ENCODE measurements around the gene FNBP1. TPM values are rescaled to one million over a fixed set of nuclear protein-coding genes. Genes with fewer than 3 reads are reported as not detected.

The FNBP1 gene
- total RNA-seq, 1 experiment from 2014 or later: 53.6 TPM

GRCh38 chr9:129933185-129934040, 109.6 kb downstream of the FNBP1 start:
- no peak overlapping the region for H3K27ac ChIP-seq (ENCODE audit: low read length)
- H3K4me1 ChIP-seq (ENCODE audit: control insufficient read depth, insufficient read depth, low read length): no peaks in the 10 kb centered on the region
- DNase-seq (ENCODE audit: low read depth, low spot score): no peak
- TF ChIP-seq SIN3A (IDR thresholded peaks at IDR 0.05; ENCODE audit: borderline replicate concordance, insufficient read depth, low read depth, low read length) (no peak), REST (IDR thresholded peaks at IDR 0.05; ENCODE audit: insufficient read depth in 1 of 2, low read depth in 2 of 2, low read length in 1 of 2) (no peak), TCF7L2 (IDR thresholded peaks at IDR 0.05; ENCODE audit: low read depth, low read length) (no peak), POLR2AphosphoS5 (IDR thresholded peaks at IDR 0.05; ENCODE audit: low read depth, low read length) (no peak)
- TF ChIP-seq, protein P1, sequence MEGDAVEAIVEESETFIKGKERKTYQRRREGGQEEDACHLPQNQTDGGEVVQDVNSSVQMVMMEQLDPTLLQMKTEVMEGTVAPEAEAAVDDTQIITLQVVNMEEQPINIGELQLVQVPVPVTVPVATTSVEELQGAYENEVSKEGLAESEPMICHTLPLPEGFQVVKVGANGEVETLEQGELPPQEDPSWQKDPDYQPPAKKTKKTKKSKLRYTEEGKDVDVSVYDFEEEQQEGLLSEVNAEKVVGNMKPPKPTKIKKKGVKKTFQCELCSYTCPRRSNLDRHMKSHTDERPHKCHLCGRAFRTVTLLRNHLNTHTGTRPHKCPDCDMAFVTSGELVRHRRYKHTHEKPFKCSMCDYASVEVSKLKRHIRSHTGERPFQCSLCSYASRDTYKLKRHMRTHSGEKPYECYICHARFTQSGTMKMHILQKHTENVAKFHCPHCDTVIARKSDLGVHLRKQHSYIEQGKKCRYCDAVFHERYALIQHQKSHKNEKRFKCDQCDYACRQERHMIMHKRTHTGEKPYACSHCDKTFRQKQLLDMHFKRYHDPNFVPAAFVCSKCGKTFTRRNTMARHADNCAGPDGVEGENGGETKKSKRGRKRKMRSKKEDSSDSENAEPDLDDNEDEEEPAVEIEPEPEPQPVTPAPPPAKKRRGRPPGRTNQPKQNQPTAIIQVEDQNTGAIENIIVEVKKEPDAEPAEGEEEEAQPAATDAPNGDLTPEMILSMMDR (IDR thresholded peaks at IDR 0.05): no peak
- CTCF ChIA-PET: interaction anchor here (0.5 kb wide), 1 partner anchor 124 kb away, joined by 3 read pairs; no protein-coding TSS in a partner anchor
- no peak for ATAC-seq
- BruUV-seq (replicated peaks): no TSS peak
- in situ Hi-C loops (cut with HindIII; ENCODE audit: low pct_unique_long_range_greater_than_20kb, low sequenced_read_pairs): no loop called here
- no peaks in the 10 kb centered on the region for H3K27me3 ChIP-seq (ENCODE audit: control insufficient read depth, insufficient read depth, low read length)
- intact Hi-C loops (cut with micrococcal nuclease; ENCODE audit: unreplicated experiment): no loop called here
- H3K9me3 ChIP-seq (ENCODE audit: control insufficient read depth, insufficient read depth, low read depth, low read length): no peaks in the 10 kb centered on the region
- H3K36me3 ChIP-seq (ENCODE audit: control insufficient read depth, insufficient read depth, low read length): no peaks in the 10 kb centered on the region; the same call in 1 of the 2 replicates
- no peak overlapping the region for H3K4me3 ChIP-seq (ENCODE audit: low read depth in 2 of 2, low read length in 2 of 2)
- POLR2A ChIA-PET: interaction anchor here (0.6 kb wide), 1 partner anchor 120 kb away, joined by 3 read pairs; the partner anchor contains the start of gene GPR107

GRCh38 chr9:129932303-129933151, 110.5 kb downstream of the FNBP1 start:
- intact Hi-C loops (cut with micrococcal nuclease; ENCODE audit: unreplicated experiment): no loop called here
- no TSS peak for BruUV-seq (replicated peaks)
- Histone ChIP-seq H3K4me1 (ENCODE audit: control insufficient read depth, insufficient read depth, low read length) (no peaks in the 10 kb centered on the region), H3K9me3 (ENCODE audit: control insufficient read depth, insufficient read depth, low read depth, low read length) (no peaks in the 10 kb centered on the region), H3K27me3 (ENCODE audit: control insufficient read depth, insufficient read depth, low read length) (no peaks in the 10 kb centered on the region), H3K36me3 (ENCODE audit: control insufficient read depth, insufficient read depth, low read length) (peaks cover 2% of the 10 kb centered on the region; the same call in 1 of the 2 replicates), H3K27ac (ENCODE audit: low read length) (no peak overlapping the region), H3K4me3 (ENCODE audit: low read depth in 2 of 2, low read length in 2 of 2) (no peak overlapping the region)
- ChIA-PET CTCF (no interaction called here), POLR2A (interaction anchor here (0.6 kb wide), 1 partner anchor 121 kb away, joined by 3 read pairs; the partner anchor contains the start of gene GPR107)
- TF ChIP-seq REST (IDR thresholded peaks at IDR 0.05; ENCODE audit: insufficient read depth in 1 of 2, low read depth in 2 of 2, low read length in 1 of 2) (no peak), TCF7L2 (IDR thresholded peaks at IDR 0.05; ENCODE audit: low read depth, low read length) (no peak), SIN3A (IDR thresholded peaks at IDR 0.05; ENCODE audit: borderline replicate concordance, insufficient read depth, low read depth, low read length) (no peak), POLR2AphosphoS5 (IDR thresholded peaks at IDR 0.05; ENCODE audit: low read depth, low read length) (no peak)
- TF ChIP-seq, protein P1 (IDR thresholded peaks at IDR 0.05): no peak
- ATAC-seq (no peak), DNase-seq (ENCODE audit: low read depth, low spot score) (no peak)
- in situ Hi-C loops (cut with HindIII; ENCODE audit: low pct_unique_long_range_greater_than_20kb, low sequenced_read_pairs): no loop called here
